ENCODE measurements around the gene DPEP2. TPM values are rescaled to one million over a fixed set of nuclear protein-coding genes. Genes with fewer than 3 reads are reported as not detected.
A peak's percentile ranks its signal among the peaks of the same experiment; 100 is the strongest.

The DPEP2 gene
- total and polyA plus RNA-seq, 2 of the 13 experiments (the other 11 are each of a cell fraction or from before 2014, with no cell fraction given): 0.18 TPM; not detected in 1

DNA sequence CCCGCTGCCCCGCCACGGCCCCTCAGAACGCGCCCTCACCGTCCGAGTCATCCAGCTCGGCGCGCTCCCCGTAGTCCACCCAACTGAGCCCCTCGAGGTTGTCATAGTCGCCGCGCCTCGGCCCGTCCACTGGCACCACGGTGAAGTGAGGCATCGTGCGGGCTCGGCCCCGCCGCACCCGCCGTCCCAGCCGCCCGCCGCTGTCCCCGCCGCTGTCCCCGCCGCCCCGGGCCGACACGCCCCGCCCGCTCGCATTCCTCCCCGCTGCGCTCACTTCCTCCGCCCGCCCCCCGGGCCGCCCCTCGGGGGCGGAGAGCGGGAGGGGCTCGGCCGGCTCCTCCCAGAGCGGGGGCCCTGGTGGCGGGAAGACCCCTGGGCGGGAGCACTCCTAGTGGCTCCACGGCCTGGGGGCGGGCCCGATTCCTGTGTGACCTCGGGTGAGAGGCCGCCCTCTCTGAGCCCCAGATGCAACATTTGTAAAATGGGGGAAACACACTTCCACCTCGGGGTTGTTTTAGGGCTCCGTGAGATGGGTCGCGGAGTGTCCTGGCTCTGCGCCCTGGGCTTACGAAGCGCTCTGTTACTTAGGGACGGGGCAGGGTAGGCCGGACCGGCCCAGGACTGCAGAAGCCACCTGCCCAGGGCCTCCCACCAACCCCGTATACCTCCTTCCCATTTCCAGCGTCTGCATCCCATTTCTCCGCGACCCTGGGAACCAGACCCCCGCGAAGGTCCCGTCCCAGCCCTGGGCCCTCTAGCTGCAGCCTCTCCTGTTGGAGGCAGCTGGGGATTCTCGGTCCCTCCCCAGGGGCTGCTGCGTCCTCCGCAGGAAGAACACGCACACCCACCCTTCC lies 30.7 kb downstream of the DPEP2 start, which contains the start of gene SLC12A4 (continued):
- TF ChIP-seq, protein P1, sequence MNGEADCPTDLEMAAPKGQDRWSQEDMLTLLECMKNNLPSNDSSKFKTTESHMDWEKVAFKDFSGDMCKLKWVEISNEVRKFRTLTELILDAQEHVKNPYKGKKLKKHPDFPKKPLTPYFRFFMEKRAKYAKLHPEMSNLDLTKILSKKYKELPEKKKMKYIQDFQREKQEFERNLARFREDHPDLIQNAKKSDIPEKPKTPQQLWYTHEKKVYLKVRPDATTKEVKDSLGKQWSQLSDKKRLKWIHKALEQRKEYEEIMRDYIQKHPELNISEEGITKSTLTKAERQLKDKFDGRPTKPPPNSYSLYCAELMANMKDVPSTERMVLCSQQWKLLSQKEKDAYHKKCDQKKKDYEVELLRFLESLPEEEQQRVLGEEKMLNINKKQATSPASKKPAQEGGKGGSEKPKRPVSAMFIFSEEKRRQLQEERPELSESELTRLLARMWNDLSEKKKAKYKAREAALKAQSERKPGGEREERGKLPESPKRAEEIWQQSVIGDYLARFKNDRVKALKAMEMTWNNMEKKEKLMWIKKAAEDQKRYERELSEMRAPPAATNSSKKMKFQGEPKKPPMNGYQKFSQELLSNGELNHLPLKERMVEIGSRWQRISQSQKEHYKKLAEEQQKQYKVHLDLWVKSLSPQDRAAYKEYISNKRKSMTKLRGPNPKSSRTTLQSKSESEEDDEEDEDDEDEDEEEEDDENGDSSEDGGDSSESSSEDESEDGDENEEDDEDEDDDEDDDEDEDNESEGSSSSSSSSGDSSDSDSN (CRISPR knock-in tag; IDR thresholded peaks at IDR 0.05): peak; percentile 35
- TF ChIP-seq, protein P2, sequence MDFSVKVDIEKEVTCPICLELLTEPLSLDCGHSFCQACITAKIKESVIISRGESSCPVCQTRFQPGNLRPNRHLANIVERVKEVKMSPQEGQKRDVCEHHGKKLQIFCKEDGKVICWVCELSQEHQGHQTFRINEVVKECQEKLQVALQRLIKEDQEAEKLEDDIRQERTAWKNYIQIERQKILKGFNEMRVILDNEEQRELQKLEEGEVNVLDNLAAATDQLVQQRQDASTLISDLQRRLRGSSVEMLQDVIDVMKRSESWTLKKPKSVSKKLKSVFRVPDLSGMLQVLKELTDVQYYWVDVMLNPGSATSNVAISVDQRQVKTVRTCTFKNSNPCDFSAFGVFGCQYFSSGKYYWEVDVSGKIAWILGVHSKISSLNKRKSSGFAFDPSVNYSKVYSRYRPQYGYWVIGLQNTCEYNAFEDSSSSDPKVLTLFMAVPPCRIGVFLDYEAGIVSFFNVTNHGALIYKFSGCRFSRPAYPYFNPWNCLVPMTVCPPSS (IDR thresholded peaks at IDR 0.05): no peak
- TF ChIP-seq SNAI1 (CRISPR knock-in tag; IDR thresholded peaks at IDR 0.05; ENCODE audit: borderline replicate concordance): peak; percentile 77; the same call in 1 of the 2 replicates
- TF ChIP-seq ZNF235 (CRISPR knock-in tag; IDR thresholded peaks at IDR 0.05; ENCODE audit: borderline replicate concordance): peak; percentile 75; the same call in 1 of the 2 replicates
- TF ChIP-seq ZNF557 (CRISPR knock-in tag; IDR thresholded peaks at IDR 0.05): no peak
- TF ChIP-seq, protein P3, sequence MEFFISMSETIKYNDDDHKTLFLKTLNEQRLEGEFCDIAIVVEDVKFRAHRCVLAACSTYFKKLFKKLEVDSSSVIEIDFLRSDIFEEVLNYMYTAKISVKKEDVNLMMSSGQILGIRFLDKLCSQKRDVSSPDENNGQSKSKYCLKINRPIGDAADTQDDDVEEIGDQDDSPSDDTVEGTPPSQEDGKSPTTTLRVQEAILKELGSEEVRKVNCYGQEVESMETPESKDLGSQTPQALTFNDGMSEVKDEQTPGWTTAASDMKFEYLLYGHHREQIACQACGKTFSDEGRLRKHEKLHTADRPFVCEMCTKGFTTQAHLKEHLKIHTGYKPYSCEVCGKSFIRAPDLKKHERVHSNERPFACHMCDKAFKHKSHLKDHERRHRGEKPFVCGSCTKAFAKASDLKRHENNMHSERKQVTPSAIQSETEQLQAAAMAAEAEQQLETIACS (CRISPR knock-in tag; IDR thresholded peaks at IDR 0.05): no peak; the same call in 1 of the 2 replicates
- TF ChIP-seq NR3C1 (CRISPR knock-in tag; IDR thresholded peaks at IDR 0.05): no peak
- TF ChIP-seq KLF6 (CRISPR knock-in tag; IDR thresholded peaks at IDR 0.05): peak; percentile 60; the same call in 1 of the 2 replicates
- TF ChIP-seq ELF1 (CRISPR knock-in tag; IDR thresholded peaks at IDR 0.05): peak; percentile 38; the same call in 1 of the 2 replicates
- no peak for TF ChIP-seq SMAD3 (CRISPR knock-in tag; IDR thresholded peaks at IDR 0.05)
- TF ChIP-seq, protein P4, sequence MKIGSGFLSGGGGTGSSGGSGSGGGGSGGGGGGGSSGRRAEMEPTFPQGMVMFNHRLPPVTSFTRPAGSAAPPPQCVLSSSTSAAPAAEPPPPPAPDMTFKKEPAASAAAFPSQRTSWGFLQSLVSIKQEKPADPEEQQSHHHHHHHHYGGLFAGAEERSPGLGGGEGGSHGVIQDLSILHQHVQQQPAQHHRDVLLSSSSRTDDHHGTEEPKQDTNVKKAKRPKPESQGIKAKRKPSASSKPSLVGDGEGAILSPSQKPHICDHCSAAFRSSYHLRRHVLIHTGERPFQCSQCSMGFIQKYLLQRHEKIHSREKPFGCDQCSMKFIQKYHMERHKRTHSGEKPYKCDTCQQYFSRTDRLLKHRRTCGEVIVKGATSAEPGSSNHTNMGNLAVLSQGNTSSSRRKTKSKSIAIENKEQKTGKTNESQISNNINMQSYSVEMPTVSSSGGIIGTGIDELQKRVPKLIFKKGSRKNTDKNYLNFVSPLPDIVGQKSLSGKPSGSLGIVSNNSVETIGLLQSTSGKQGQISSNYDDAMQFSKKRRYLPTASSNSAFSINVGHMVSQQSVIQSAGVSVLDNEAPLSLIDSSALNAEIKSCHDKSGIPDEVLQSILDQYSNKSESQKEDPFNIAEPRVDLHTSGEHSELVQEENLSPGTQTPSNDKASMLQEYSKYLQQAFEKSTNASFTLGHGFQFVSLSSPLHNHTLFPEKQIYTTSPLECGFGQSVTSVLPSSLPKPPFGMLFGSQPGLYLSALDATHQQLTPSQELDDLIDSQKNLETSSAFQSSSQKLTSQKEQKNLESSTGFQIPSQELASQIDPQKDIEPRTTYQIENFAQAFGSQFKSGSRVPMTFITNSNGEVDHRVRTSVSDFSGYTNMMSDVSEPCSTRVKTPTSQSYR (CRISPR knock-in tag; IDR thresholded peaks at IDR 0.05; ENCODE audit: borderline replicate concordance): 0 out of 2 replicates have a peak, but pooled peaks have one; percentile 8
- no peak for TF ChIP-seq PLRG1 (conservative IDR thresholded peaks at IDR 0.05)
- TF ChIP-seq, protein P5, sequence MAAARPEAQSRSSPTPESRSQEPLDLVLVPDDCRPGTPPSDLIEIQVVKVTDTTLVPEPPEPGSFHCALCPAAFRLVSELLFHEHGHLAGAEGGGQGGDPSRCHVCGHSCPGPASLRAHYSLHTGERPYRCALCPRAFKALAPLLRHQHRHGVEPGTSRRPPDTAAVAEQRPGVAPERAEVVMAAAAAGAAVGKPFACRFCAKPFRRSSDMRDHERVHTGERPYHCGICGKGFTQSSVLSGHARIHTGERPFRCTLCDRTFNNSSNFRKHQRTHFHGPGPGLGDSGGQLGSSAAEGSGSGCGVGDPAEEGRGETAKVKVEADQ (CRISPR knock-in tag; IDR thresholded peaks at IDR 0.05; ENCODE audit: borderline replicate concordance): peak; percentile 69; the same call in 1 of the 2 replicates
- TF ChIP-seq, protein P6, sequence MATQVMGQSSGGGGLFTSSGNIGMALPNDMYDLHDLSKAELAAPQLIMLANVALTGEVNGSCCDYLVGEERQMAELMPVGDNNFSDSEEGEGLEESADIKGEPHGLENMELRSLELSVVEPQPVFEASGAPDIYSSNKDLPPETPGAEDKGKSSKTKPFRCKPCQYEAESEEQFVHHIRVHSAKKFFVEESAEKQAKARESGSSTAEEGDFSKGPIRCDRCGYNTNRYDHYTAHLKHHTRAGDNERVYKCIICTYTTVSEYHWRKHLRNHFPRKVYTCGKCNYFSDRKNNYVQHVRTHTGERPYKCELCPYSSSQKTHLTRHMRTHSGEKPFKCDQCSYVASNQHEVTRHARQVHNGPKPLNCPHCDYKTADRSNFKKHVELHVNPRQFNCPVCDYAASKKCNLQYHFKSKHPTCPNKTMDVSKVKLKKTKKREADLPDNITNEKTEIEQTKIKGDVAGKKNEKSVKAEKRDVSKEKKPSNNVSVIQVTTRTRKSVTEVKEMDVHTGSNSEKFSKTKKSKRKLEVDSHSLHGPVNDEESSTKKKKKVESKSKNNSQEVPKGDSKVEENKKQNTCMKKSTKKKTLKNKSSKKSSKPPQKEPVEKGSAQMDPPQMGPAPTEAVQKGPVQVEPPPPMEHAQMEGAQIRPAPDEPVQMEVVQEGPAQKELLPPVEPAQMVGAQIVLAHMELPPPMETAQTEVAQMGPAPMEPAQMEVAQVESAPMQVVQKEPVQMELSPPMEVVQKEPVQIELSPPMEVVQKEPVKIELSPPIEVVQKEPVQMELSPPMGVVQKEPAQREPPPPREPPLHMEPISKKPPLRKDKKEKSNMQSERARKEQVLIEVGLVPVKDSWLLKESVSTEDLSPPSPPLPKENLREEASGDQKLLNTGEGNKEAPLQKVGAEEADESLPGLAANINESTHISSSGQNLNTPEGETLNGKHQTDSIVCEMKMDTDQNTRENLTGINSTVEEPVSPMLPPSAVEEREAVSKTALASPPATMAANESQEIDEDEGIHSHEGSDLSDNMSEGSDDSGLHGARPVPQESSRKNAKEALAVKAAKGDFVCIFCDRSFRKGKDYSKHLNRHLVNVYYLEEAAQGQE (IDR thresholded peaks at IDR 0.05; ENCODE audit: borderline replicate concordance in 1 of 2, low read depth in 1 of 2, low read length in 2 of 2): peak in 1 of 2 experiments; percentile 71; a peak in 2 of 4 replicates

Measured in HepG2 (cell line).